Naive B cell (primary cell): ENCODE results near the gene SLC9A6. TPM values are rescaled to one million over a fixed set of nuclear protein-coding genes. Genes with fewer than 3 reads are reported as not detected.
"Not testable (repeated sequence)": the region's sequence is repeated elsewhere in the genome, so short reads cannot be mapped to it uniquely, and the experiment has no call there.

Experiments
- ATAC-seq, 2 donors: fragments of 150-1000 bp; cut with Tn5 transposase; 2 replicates each; pipeline ENCODE4 v1.10.0; 2021; ENCODE audit warnings: low read depth in 2 of 2, mild to moderate bottlenecking in 2 of 2, moderate library complexity in 2 of 2
- DNase-seq: peaks from one replicate; pipeline ENCODE4 v3.0.0; 2022
- H3K27ac Mint-ChIP-seq, 6 donors: one replicate each; pipeline ENCODE4 v1.8.0; 2020 to 2022; ENCODE audit warnings: mild to moderate bottlenecking in 6 of 6, mixed read lengths in 6 of 6, moderate library complexity in 5 of 6, inconsistent platforms in 2 of 6
- H3K27me3 Mint-ChIP-seq, 3 donors: one replicate each; pipeline ENCODE4 v1.8.0; 2021 to 2022; ENCODE audit warnings: mixed read lengths in 3 of 3, mild to moderate bottlenecking in 1 of 3
- H3K36me3 Mint-ChIP-seq, 2 donors: one replicate each; pipeline ENCODE4 v1.8.0; 2020 to 2022; ENCODE audit warnings: mixed read lengths in 2 of 2, inconsistent platforms in 1 of 2, mild to moderate bottlenecking in 1 of 2
- H3K4me1 Mint-ChIP-seq, 3 donors: one replicate each; pipeline ENCODE4 v1.8.0; 2020 to 2022; ENCODE audit warnings: mixed read lengths in 3 of 3, inconsistent platforms in 1 of 3, mild to moderate bottlenecking in 1 of 3, moderate library complexity in 1 of 3
- H3K4me3 Mint-ChIP-seq, 8 donors: one replicate each; pipeline ENCODE4 v1.8.0; 2020 to 2022; ENCODE audit warnings: mild to moderate bottlenecking in 8 of 8, mixed read lengths in 8 of 8, moderate library complexity in 8 of 8, inconsistent platforms in 2 of 8
- H3K9me3 Mint-ChIP-seq, 7 donors: one replicate each; pipeline ENCODE4 v1.8.0; 2020 to 2022; ENCODE audit warnings: mixed read lengths in 7 of 7, mild to moderate bottlenecking in 5 of 7, inconsistent platforms in 2 of 7, moderate library complexity in 1 of 7
- polyA plus RNA-seq, 6 donors: library from polyadenylated mRNA; unstranded; fragments of 300-500 nt; fragmentation: Illumina TruSeq; gene quantifications; one replicate each; pipeline ENCODE4 v1.2.3, GENCODE V29; 2021; ENCODE audit warnings: low read depth in 6 of 6

Gene SLC9A6
- polyA plus RNA-seq, 6 donors from 2014 or later: 9.2 to 18.8 (median 10.7) TPM

DNA sequence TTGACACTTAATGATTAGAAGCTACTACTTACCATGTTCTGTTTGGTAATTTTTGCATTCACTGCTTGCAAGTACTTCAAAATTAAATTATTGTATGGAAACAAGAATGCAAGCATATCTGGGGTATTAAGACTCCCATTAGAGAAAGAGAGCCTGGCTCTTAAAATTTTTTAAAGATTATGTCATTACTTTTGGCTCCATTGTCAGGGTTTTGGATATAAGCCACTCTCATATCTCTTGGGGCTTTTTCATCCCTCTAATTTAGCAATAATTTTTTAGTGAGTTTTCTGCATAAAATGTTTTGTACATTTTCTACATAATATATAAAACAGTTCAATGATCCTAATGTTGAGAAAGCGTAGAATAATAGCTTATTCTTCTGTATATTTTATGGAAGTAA is 49.4 kb downstream of the SLC9A6 start:
- H3K36me3 Mint-ChIP-seq: no peaks in the 10 kb centered on the region
- H3K4me1 Mint-ChIP-seq: no peaks in the 10 kb centered on the region
- H3K4me3 Mint-ChIP-seq: no peak overlapping the region
- no peak for DNase-seq
- H3K9me3 Mint-ChIP-seq: peaks cover 0 to 1% (median 0%) of the 10 kb centered on the region in 7 donors
- no peak for ATAC-seq
- no peaks in the 10 kb centered on the region for H3K27me3 Mint-ChIP-seq
- H3K27ac Mint-ChIP-seq: no peak overlapping the region

DNA sequence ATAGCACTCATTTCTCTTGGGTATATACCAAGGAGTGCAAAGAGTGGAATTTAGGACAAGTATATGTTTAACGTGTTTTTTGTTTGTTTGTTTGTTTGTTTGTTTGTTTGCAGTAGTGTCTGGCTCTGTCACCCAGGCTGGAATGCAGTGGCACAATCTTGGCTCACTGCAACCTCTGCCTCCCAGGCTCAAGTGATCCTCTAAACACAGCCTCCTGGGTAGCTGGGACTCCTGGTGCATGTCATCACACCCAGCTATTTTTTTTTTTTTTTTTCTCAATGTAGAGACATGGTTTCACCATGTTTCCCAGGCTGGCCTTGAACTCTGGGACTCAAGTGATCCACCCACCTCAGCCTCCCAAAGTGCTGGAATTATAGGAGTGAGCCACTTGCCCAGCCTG is 50.4 kb downstream of the SLC9A6 start:
- H3K27me3 Mint-ChIP-seq: no peaks in the 10 kb centered on the region
- H3K9me3 Mint-ChIP-seq: peaks cover 0 to 1% (median 0%) of the 10 kb centered on the region in 7 donors
- no peak overlapping the region for H3K27ac Mint-ChIP-seq
- no peak for ATAC-seq
- H3K4me1 Mint-ChIP-seq: no peaks in the 10 kb centered on the region
- DNase-seq: no peak
- no peaks in the 10 kb centered on the region for H3K36me3 Mint-ChIP-seq
- no peak overlapping the region for H3K4me3 Mint-ChIP-seq

DNA sequence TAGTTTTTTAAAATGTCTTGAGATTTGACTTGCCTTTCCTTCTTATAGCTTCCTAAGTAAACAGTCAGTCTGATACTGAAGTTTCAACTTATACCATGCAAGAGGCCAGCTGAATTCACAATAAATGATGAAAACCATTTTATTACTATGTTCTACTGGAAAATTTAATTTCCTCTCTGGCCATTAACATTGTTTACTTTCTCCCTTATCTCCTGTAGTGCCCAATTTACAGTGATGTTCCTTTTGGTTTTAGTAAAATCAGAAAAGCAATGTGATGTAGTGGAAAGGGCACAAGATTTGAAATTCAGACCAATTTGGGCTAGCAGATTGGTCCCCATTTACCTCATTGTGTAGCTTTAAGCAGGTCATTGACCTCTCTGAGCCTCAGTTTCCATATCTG is 54.2 kb downstream of the SLC9A6 start:
- ATAC-seq: no peak
- H3K27ac Mint-ChIP-seq: no peak overlapping the region

DNA sequence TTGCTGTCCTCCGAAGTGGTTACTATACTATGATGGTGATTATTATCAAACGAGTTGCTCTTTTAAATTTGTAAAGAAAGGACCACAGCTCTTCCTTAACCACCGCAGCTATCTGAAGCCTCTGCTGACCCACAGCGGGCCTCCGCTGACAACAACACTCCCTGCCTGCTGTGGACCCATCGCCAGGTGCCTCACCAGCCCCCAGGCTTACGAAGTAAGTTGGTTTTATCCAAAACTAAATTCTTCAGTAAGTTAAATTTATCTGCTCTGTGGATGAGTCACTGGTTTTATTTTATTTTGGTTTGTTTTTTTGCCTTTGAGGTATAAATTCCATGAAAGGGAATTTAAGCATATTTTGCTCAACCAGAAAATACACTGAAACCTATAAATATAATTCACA is 54.7 kb downstream of the SLC9A6 start:
- no peaks in the 10 kb centered on the region for H3K27me3 Mint-ChIP-seq
- H3K27ac Mint-ChIP-seq: no peak overlapping the region
- no peak overlapping the region for H3K4me3 Mint-ChIP-seq
- H3K4me1 Mint-ChIP-seq: no peaks in the 10 kb centered on the region
- no peaks in the 10 kb centered on the region for H3K36me3 Mint-ChIP-seq
- peaks cover 0 to 3% (median 0%) of the 10 kb centered on the region in 7 donors for H3K9me3 Mint-ChIP-seq
- no peak for ATAC-seq
- no peak for DNase-seq

More for the DNA sequence above, 54.2 kb downstream of the SLC9A6 start:
- H3K36me3 Mint-ChIP-seq: no peaks in the 10 kb centered on the region
- DNase-seq: no peak
- H3K9me3 Mint-ChIP-seq: peaks cover 0 to 3% (median 0%) of the 10 kb centered on the region in 7 donors
- no peaks in the 10 kb centered on the region for H3K27me3 Mint-ChIP-seq
- no peaks in the 10 kb centered on the region for H3K4me1 Mint-ChIP-seq
- no peak overlapping the region for H3K4me3 Mint-ChIP-seq

DNA sequence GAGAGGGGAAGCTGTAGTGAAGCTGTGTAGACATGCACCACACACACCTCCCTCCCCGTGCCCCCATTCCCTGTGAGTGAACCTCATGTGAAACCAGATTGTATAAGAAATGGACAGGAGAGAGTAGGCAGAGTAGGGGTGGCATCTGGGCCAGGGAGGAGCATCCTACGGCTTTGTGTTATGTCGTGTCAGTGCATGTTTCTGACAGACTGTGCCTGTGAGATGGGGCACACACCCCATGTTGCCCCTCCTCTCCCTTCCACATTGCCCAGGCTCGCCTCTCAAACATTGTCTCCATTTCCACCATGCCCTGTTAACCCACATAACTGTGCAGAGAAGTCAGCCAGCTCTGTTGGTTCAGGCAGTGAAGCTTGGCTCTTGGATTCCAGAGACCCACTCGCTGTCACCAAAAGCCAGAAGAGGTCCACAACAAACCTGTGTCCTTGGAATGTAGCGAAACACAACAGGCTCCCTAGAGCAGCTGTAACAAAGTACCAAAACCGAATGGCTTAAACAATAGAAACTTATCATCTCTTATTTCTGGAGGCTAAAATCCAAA is 56.1 kb downstream of the SLC9A6 start:
- Mint-ChIP-seq H3K4me1 (no peaks in the 10 kb centered on the region), H3K9me3 (peaks cover 0 to 3% (median 0%) of the 10 kb centered on the region in 7 donors), H3K27me3 (no peaks in the 10 kb centered on the region), H3K36me3 (no peaks in the 10 kb centered on the region), H3K4me3 (peak overlapping the region in 1 of 8 donors; percentile 62), H3K27ac (no peak overlapping the region)
- ATAC-seq: no peak
- no peak for DNase-seq

DNA sequence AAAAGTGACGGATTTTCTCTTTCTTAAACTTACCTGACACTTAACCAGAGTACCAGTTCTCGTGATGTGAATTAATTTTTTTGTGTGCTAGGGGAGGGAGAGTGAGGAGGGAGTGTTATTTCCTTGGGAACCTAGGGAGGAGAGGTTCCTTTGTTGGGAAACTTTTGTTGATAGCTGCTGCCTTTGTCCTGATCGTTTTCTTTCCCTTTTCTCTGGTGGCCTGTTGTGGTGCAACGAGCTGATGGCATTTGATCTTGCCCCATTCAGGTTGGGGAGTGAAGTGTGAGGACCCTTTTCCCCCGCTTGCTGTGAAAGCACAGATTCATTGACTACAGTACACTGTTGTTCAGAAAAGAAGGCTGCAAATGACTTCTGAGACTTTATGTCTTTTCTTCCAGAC is 59.8 kb downstream of the SLC9A6 start:
- Mint-ChIP-seq H3K36me3 (peaks cover 0 to 2% of the 10 kb centered on the region in 2 donors), H3K27me3 (no peaks in the 10 kb centered on the region), H3K4me1 (no peaks in the 10 kb centered on the region), H3K27ac (peak overlapping the region in 2 of 6 donors; percentile 12 to 85), H3K4me3 (no peak overlapping the region), H3K9me3 (peaks cover 0 to 3% (median 0%) of the 10 kb centered on the region in 7 donors)
- ATAC-seq: no peak
- no peak for DNase-seq

DNA sequence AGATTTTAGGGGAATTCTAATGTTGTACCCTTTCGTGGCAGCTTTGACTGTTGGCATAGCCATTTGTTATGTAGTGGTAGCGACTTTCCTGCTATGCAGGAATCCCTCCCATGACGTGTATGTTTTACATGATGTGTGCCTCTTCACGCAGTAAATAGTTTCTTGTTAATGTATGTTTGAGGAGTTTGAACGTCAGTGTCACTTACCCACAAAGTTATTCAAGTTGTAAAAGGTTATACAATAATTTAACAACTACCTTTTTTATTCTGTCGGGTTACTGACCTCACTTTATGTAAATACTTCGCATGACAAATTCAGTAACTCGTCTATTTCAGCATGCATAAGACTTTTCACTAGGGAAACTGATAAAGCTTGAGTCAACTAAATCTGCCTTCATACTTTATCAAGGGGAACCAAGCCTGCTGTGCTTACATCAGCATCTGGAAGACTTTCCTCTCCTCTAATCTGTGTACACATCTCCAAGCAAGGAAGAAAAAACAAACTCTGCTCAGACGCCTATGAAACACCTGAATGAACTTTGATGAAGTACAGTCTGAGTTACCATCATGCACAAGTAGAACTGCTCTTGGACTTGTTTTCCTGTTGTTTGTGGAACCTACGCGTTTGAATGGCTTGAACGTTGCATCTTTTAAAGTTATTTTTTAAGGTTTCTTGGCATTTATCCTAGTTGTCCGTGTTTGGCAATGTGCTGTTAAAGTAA is 61.2 kb downstream of the SLC9A6 start:
- H3K27ac Mint-ChIP-seq: no peak overlapping the region
- H3K36me3 Mint-ChIP-seq: peaks cover 0 to 8% of the 10 kb centered on the region in 2 donors
- no peaks in the 10 kb centered on the region for H3K4me1 Mint-ChIP-seq
- peaks cover 0 to 3% (median 0%) of the 10 kb centered on the region in 7 donors for H3K9me3 Mint-ChIP-seq
- DNase-seq: no peak
- no peaks in the 10 kb centered on the region for H3K27me3 Mint-ChIP-seq
- no peak overlapping the region for H3K4me3 Mint-ChIP-seq
- no peak for ATAC-seq

DNA sequence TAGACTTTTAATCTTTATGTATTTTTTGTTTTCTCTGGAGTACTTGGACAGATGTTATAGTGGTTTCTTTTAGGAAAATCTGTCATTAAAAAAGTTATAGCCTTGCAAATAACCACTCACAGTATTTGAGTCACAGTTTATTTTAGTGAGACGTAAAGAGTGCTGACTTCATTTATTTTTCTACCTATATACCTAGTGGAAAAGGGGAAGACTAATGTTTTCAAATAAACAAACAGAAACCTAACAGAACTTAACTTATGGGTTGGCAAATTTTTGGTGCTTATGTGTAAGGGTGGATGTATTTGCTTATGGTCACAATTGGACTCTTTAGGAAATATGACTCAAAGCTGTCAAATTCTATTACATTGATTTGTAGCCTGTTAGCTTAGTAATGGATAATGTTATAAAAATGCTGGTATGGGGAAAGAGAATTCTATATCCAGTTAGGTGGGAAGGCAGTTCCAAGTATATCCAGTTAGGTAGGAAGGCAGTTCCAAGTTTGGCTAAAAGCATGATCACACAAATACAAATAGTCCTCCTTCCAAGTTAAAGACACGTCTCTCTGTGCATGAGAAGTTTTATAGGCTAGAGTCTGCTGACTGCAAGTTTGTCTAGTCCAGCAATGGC is 61.9 kb downstream of the SLC9A6 start:
- ATAC-seq (no peak), DNase-seq (no peak)
- H3K4me3 Mint-ChIP-seq: no peak overlapping the region
- H3K4me1 Mint-ChIP-seq: no peaks in the 10 kb centered on the region
- H3K36me3 Mint-ChIP-seq: peaks cover 0 to 8% of the 10 kb centered on the region in 2 donors
- no peaks in the 10 kb centered on the region for H3K27me3 Mint-ChIP-seq
- H3K27ac Mint-ChIP-seq: no peak overlapping the region
- H3K9me3 Mint-ChIP-seq: peaks cover 0 to 3% (median 0%) of the 10 kb centered on the region in 7 donors

DNA sequence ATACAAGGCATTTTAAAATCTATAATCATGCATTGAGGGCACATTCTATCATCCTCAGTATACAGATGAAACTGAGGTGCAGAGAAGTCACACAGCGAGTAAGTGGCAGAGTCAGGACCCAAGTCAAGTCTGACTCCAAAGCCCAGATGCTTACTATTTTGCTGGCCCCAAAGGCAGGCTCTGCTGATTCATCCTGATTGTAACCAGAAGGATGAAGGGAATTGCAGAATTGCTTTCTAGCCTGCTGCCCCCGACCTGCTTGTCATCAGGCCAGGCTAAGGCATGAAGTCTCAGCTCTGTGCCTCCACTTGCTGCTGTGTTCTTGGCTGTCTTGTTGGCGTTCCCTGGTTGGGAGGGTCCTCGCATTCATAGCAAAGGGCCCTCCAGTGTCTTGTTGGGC is 62.7 kb downstream of the SLC9A6 start:
- Mint-ChIP-seq H3K4me3 (no peak overlapping the region), H3K4me1 (no peaks in the 10 kb centered on the region), H3K27ac (no peak overlapping the region), H3K36me3 (peaks cover 0 to 8% of the 10 kb centered on the region in 2 donors), H3K27me3 (no peaks in the 10 kb centered on the region), H3K9me3 (peaks cover 0 to 3% (median 0%) of the 10 kb centered on the region in 7 donors)
- no peak for ATAC-seq
- DNase-seq: no peak

DNA sequence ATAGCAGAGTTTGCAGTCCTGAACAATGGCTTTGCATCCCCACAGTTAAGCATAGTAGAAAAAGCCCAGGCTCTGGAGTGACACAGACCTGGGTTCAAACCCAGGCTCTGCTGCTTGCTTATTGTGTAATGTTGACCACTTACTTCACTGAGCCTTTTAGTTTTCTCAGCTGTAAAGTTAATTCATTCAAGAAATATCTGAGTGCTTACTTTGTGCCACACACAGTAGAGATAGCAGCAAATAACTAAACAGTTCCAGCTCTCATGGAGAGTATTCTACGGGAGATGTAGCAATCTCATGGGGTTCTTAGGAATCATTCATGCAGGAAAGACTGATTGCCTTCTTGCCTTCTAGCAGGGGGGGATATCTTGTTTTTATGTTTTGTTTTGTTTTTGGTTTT is 63.2 kb downstream of the SLC9A6 start:
- peaks cover 0 to 3% (median 0%) of the 10 kb centered on the region in 7 donors for H3K9me3 Mint-ChIP-seq
- no peak for ATAC-seq

DNA sequence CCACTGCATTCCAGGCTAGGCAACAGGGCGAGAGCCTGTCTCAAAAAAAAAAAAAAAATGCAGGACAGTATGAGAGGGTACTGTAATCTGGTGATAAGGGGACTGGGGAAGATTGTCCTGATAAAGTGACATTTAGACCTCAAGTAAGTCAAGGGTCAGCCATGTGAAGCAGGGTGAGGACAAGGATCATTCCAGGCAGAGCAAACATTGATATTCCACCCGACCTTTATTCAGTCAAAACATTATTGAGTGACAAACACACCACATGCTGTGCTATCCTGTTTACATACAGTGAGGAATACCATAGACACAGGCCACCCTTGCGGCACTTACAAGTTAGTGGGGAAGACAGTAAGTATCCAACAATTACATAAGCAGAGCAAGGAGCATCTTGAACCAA is 64.4 kb downstream of the SLC9A6 start:
- no peaks in the 10 kb centered on the region for H3K4me1 Mint-ChIP-seq
- no peak overlapping the region for H3K4me3 Mint-ChIP-seq
- ATAC-seq (no peak), DNase-seq (no peak)
- H3K9me3 Mint-ChIP-seq: no peaks in the 10 kb centered on the region
- peaks cover 0 to 8% of the 10 kb centered on the region in 2 donors for H3K36me3 Mint-ChIP-seq
- H3K27me3 Mint-ChIP-seq: peaks cover 0 to 3% (median 0%) of the 10 kb centered on the region in 3 donors
- no peak overlapping the region for H3K27ac Mint-ChIP-seq

More for the DNA sequence above, 63.2 kb downstream of the SLC9A6 start:
- H3K4me3 Mint-ChIP-seq: no peak overlapping the region
- no peak overlapping the region for H3K27ac Mint-ChIP-seq
- peaks cover 0 to 8% of the 10 kb centered on the region in 2 donors for H3K36me3 Mint-ChIP-seq
- DNase-seq: no peak
- H3K27me3 Mint-ChIP-seq: no peaks in the 10 kb centered on the region
- no peaks in the 10 kb centered on the region for H3K4me1 Mint-ChIP-seq

DNA sequence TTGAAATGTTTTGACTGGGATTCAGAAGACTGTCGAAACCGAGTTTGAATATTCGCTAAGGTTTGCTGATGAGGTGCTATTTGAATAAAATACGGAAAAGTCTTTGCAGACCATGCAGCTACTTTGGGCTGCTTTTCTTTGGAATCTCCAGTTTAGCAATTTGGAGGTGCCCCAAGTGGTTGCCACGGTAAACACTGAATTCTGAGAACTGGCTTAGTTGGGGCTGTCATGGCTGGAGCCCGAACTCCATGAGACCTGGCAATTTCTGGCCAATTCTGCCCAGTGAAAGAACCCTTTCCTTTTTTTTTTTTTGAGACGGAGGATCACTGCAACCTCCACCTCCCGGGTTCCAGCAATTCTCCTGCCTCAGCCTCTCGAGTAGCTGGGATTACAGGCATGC is 65.6 kb downstream of the SLC9A6 start:
- not testable (repeated sequence) for H3K27me3 Mint-ChIP-seq, ATAC-seq, H3K4me1 Mint-ChIP-seq, H3K4me3 Mint-ChIP-seq, H3K27ac Mint-ChIP-seq, DNase-seq, H3K36me3 Mint-ChIP-seq, H3K9me3 Mint-ChIP-seq

DNA sequence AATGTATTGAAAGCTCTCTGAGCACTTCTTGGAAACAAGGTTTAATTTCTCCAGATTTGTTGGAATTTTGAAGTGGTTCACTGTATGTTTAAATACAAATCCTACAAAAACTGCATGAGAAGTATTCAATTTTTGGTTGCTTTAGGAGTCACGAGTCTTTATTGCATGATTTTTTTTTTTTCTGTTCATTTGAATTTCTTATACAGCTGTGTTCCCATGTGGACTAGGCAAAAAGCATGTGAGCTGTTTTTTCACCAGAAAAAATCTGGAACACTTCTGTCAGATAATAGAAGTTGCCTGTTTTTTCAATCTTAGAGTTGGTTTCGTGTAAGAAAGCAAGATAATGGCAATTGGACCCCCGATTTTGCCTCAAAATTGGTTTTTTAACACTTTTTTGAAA is 66.4 kb downstream of the SLC9A6 start:
- ATAC-seq: no peak
- H3K27ac Mint-ChIP-seq: no peak overlapping the region
- no peaks in the 10 kb centered on the region for H3K4me1 Mint-ChIP-seq
- no peak for DNase-seq
- no peak overlapping the region for H3K4me3 Mint-ChIP-seq
- peaks cover 0 to 8% of the 10 kb centered on the region in 2 donors for H3K36me3 Mint-ChIP-seq
- H3K9me3 Mint-ChIP-seq: no peaks in the 10 kb centered on the region
- peaks cover 0 to 9% (median 0%) of the 10 kb centered on the region in 3 donors for H3K27me3 Mint-ChIP-seq

DNA sequence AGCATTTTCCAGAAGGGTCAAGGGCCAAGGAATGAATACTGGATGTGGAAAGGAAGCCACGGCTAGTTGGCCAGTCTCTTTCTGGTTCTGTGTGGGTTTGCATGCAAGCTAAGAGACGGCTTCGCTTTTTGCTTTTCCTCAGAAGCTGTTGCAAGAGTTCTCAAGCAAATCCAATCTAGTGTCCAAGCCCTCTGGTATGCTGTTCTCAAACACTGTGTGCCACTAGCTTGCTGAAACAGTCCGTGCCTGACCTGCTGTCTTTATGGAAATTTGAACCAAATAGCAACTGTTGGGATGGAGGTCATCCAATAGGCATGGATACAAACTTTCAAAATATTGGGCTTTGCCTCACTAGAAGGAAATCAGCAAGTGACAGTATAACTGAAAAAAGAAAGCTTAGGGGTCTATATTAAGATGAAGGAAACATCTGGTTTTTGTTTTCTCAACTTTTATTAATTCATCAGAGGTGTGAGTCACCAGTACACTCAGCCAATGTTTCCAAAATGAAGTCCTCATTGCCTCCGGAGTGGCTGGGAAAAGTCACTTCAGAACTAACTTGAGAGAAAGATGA is 70.5 kb downstream of the SLC9A6 start:
- Mint-ChIP-seq H3K4me1 (no peaks in the 10 kb centered on the region), H3K27ac (no peak overlapping the region), H3K36me3 (no peaks in the 10 kb centered on the region), H3K4me3 (no peak overlapping the region), H3K27me3 (peaks cover 0 to 9% (median 0%) of the 10 kb centered on the region in 3 donors), H3K9me3 (no peaks in the 10 kb centered on the region)
- no peak for DNase-seq
- no peak for ATAC-seq
